Smooth muscle cell (in vitro differentiated cells): ENCODE measurements around the gene RNF144B. TPM values are rescaled to one million over a fixed set of nuclear protein-coding genes. Genes with fewer than 3 reads are reported as not detected.

Experiments
- DNase-seq: peaks from one replicate; lab custom pipeline; 2025; ENCODE audit not compliant: unreplicated experiment; lab: John Stamatoyannopoulos, UW
- H2AFZ ChIP-seq: fragments of 200-600 bp; sonication (generic); 2 replicates; pipeline ENCODE4 v1.6.0; 2016; ENCODE audit warnings: antibody characterized with exemption, low read depth, mild to moderate bottlenecking
- H3F3A ChIP-seq: fragments of 200-600 bp; sonication (generic); 2 replicates; pipeline ENCODE4 v1.6.0; 2017; ENCODE audit warnings: antibody characterized with exemption, low read depth
- H3K27ac ChIP-seq: fragments of 200-600 bp; sonication (generic); 2 replicates; pipeline ENCODE4 v1.5.1; 2016; ENCODE audit warnings: low read depth, mild to moderate bottlenecking
- H3K27me3 ChIP-seq: fragments of 200-600 bp; sonication (generic); 2 replicates; pipeline ENCODE4 v1.6.1; 2016; ENCODE audit warnings: low read depth, mild to moderate bottlenecking
- H3K36me3 ChIP-seq: fragments of 200-600 bp; sonication (generic); 2 replicates; pipeline ENCODE4 v1.5.1; 2016; ENCODE audit warnings: low read depth
- H3K4me1 ChIP-seq: fragments of 200-600 bp; sonication (generic); 2 replicates; pipeline ENCODE4 v1.5.1; 2016; ENCODE audit warnings: low read depth
- H3K4me2 ChIP-seq: fragments of 200-600 bp; sonication (generic); 2 replicates; pipeline ENCODE4 v1.6.0; 2016; ENCODE audit warnings: mild to moderate bottlenecking
- H3K4me3 ChIP-seq: fragments of 200-600 bp; sonication (generic); 2 replicates; pipeline ENCODE4 v1.5.1; 2016; ENCODE audit warnings: mild to moderate bottlenecking
- H3K79me2 ChIP-seq: fragments of 200-600 bp; sonication (generic); 2 replicates; pipeline ENCODE4 v1.6.0; 2016; ENCODE audit warnings: low read depth, mild to moderate bottlenecking
- H3K9ac ChIP-seq: fragments of 200-600 bp; sonication (generic); 2 replicates; pipeline ENCODE4 v1.6.0; 2016; ENCODE audit warnings: low read depth
- H3K9me3 ChIP-seq: fragments of 200-600 bp; sonication (generic); replicated peaks from 2 replicates; pipeline ENCODE4 v1.5.1; 2016; ENCODE audit warnings: low read depth
- H4K20me1 ChIP-seq: fragments of 200-600 bp; sonication (generic); 2 replicates; pipeline ENCODE4 v1.6.0; 2016; ENCODE audit warnings: low read depth
- WGBS: methylation state at CpG from one replicate; pipeline ENCODE4 v1.1.7; 2016; ENCODE audit warnings: low lambda C conversion rate; 5-methylcytosine and 5-hydroxymethylcytosine counted together
- polyA plus RNA-seq: library from polyadenylated mRNA; unstranded; fragments of >200 nt; fragmentation: Nextera tagmentation; extraction: Ambion mirVana; gene quantifications from 2 replicates; pipeline ENCODE4 v1.2.1, GENCODE V29; 2016
- total RNA-seq: library from RNA; depleted of rRNA; stranded (reverse); fragments of >200 nt; gene quantifications from 2 replicates; pipeline ENCODE4 v1.2.3, GENCODE V29; 2014
- TF ChIP-seq, protein P1 (sequence below): fragments of 200-600 bp; sonication (generic); IDR thresholded peaks from 2 replicates; pipeline ENCODE4 v1.5.1; 2017; ENCODE audit warnings: borderline replicate concordance, mild to moderate bottlenecking, antibody characterized with exemption; ENCODE audit not compliant: insufficient read depth, poor library complexity, severe bottlenecking

RNF144B gene
- total and polyA plus RNA-seq, 2 experiments from 2014 or later: 3.4 to 10.9 TPM

DNA sequence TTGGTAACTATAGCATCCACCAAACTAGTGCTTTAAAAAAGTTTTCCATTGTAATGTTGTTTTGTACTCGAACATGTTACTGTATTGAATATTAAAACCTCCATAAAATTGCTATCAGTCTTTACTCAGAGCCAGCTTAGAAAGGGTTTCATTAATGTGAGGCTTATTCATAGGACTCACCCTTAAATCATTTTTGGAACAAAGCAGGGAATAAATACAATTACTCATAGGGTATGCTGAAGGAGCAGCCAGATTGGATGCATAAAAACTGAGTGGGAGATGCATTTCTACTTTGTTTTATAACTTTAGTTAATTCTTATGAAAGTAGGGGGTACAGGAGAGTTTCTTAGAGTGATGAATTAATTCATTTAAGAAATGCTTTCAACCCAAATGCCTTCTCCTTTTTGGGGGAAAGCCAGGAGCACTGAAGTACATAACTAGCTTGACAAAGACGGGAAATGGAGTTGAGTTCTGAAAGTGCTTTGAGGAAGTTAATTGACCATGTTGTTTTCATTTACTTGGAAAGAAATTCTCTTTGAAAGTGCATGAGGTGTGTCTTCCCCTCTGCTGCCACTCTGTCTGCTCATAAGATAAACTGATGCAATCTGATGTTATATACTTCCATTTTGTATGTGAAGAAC, 90.3 kb downstream of the RNF144B start:
- no peaks in the 10 kb centered on the region for H3K9me3 ChIP-seq
- no peaks in the 10 kb centered on the region for H3K36me3 ChIP-seq
- peaks cover 5% of the 10 kb centered on the region for H3K4me1 ChIP-seq
- TF ChIP-seq, protein P1, sequence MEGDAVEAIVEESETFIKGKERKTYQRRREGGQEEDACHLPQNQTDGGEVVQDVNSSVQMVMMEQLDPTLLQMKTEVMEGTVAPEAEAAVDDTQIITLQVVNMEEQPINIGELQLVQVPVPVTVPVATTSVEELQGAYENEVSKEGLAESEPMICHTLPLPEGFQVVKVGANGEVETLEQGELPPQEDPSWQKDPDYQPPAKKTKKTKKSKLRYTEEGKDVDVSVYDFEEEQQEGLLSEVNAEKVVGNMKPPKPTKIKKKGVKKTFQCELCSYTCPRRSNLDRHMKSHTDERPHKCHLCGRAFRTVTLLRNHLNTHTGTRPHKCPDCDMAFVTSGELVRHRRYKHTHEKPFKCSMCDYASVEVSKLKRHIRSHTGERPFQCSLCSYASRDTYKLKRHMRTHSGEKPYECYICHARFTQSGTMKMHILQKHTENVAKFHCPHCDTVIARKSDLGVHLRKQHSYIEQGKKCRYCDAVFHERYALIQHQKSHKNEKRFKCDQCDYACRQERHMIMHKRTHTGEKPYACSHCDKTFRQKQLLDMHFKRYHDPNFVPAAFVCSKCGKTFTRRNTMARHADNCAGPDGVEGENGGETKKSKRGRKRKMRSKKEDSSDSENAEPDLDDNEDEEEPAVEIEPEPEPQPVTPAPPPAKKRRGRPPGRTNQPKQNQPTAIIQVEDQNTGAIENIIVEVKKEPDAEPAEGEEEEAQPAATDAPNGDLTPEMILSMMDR: no peak
- H3K4me2 ChIP-seq: no peak overlapping the region
- no peaks in the 10 kb centered on the region for H3K79me2 ChIP-seq
- no peak overlapping the region for H3K4me3 ChIP-seq
- no peak overlapping the region for H3K9ac ChIP-seq
- no peaks in the 10 kb centered on the region for H3F3A ChIP-seq
- no peak overlapping the region for H2AFZ ChIP-seq
- no peak for DNase-seq
- 82% methylated on average over 2 of the region's 2 CpGs for WGBS
- H3K27ac ChIP-seq: no peak overlapping the region
- no peaks in the 10 kb centered on the region for H4K20me1 ChIP-seq
- H3K27me3 ChIP-seq: peaks cover 6% of the 10 kb centered on the region

DNA sequence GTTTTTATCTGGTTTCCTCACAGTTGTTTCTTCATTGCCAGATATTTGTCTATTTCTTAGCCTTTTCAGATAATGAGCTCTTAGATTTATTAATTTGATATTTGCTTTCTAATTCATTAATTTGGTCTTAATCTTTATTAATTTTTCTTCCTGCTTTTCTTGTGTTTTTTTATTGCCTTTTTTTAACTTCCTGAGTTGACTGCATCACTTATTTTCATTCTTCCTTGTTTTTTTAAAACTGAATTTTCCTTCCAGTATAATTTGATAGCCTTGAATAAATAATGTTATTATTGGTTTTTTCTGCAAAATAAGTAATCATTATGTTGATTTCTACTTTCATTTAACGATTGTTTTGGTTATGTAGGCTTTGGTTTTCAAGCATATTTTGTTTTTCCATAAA, 91.5 kb downstream of the RNF144B start:
- H3K9ac ChIP-seq: no peak overlapping the region
- no peaks in the 10 kb centered on the region for H3K79me2 ChIP-seq
- TF ChIP-seq, protein P1: no peak
- peaks cover 6% of the 10 kb centered on the region for H3K27me3 ChIP-seq
- no peak for DNase-seq
- WGBS: 60% methylated on average over 1 of the region's 1 CpG
- no peaks in the 10 kb centered on the region for H3K9me3 ChIP-seq
- no peak overlapping the region for H3K27ac ChIP-seq
- no peaks in the 10 kb centered on the region for H3K36me3 ChIP-seq
- no peak overlapping the region for H3K4me3 ChIP-seq
- peaks cover 5% of the 10 kb centered on the region for H3K4me1 ChIP-seq
- H3F3A ChIP-seq: no peaks in the 10 kb centered on the region
- no peak overlapping the region for H2AFZ ChIP-seq
- no peaks in the 10 kb centered on the region for H4K20me1 ChIP-seq
- H3K4me2 ChIP-seq: no peak overlapping the region

DNA sequence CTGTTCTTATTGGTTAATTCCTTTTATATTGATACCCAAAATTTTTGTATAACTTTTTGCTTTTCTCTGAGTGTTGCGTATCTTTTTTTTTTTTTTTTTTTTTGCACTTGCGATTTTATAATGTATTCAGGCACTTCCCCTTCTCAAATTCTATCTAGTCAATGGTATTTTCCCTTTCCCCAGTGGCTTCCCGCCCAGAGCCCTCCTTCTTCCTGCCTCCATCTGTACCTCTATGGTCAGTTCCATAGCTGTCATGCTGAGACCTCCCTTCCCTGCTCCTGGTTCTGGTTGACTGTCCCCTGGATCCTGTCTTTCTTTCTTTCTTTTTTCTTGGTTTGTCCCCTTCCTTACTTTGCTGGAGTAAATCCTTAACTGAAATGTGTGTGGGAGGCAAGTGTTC, 94.7 kb downstream of the RNF144B start:
- Histone ChIP-seq H3K36me3 (no peaks in the 10 kb centered on the region), H3K4me2 (no peak overlapping the region), H3K9me3 (no peaks in the 10 kb centered on the region), H3K27me3 (peaks cover 6% of the 10 kb centered on the region), H3F3A (no peaks in the 10 kb centered on the region), H4K20me1 (no peaks in the 10 kb centered on the region), H3K4me1 (peaks cover 5% of the 10 kb centered on the region), H3K79me2 (no peaks in the 10 kb centered on the region), H2AFZ (no peak overlapping the region), H3K9ac (no peak overlapping the region), H3K27ac (no peak overlapping the region), H3K4me3 (no peak overlapping the region)
- WGBS: 90% methylated on average over 3 of the region's 3 CpGs
- TF ChIP-seq, protein P1: no peak
- no peak for DNase-seq
